Skeletal muscle satellite cell (primary cell): ENCODE results near the gene PRORP.
"Not testable (repeated sequence)": the region's sequence is repeated elsewhere in the genome, so short reads cannot be mapped to it uniquely, and the experiment has no call there.

Experiments used
- H3K27me3 ChIP-seq: 2 replicates; pipeline ENCODE4 v1.7.0; 2013; ENCODE audit warnings: low read length; ENCODE audit not compliant: control insufficient read depth, insufficient read depth
- H3K36me3 ChIP-seq: 2 replicates; pipeline ENCODE4 v1.7.0; 2013; ENCODE audit warnings: mild to moderate bottlenecking, control low read depth, low read length; ENCODE audit not compliant: insufficient read depth
- H3K4me1 ChIP-seq: 2 replicates; pipeline ENCODE4 v1.7.0; 2013; ENCODE audit warnings: low read length; ENCODE audit not compliant: control insufficient read depth, insufficient read depth
- H3K4me2 ChIP-seq: 2 replicates; pipeline ENCODE4 v1.7.0; 2013; ENCODE audit warnings: mild to moderate bottlenecking, low read length
- H3K4me3 ChIP-seq: 2 replicates; pipeline ENCODE4 v1.7.0; 2013; ENCODE audit warnings: low read length
- H3K9ac ChIP-seq: 2 replicates; pipeline ENCODE4 v1.7.0; 2013; ENCODE audit warnings: mild to moderate bottlenecking, low read depth, low read length, moderate library complexity
- H3K9me3 ChIP-seq: replicated peaks from 2 replicates; pipeline ENCODE4 v1.7.0; 2013; ENCODE audit warnings: mild to moderate bottlenecking, control low read depth, low read length

PRORP gene

DNA sequence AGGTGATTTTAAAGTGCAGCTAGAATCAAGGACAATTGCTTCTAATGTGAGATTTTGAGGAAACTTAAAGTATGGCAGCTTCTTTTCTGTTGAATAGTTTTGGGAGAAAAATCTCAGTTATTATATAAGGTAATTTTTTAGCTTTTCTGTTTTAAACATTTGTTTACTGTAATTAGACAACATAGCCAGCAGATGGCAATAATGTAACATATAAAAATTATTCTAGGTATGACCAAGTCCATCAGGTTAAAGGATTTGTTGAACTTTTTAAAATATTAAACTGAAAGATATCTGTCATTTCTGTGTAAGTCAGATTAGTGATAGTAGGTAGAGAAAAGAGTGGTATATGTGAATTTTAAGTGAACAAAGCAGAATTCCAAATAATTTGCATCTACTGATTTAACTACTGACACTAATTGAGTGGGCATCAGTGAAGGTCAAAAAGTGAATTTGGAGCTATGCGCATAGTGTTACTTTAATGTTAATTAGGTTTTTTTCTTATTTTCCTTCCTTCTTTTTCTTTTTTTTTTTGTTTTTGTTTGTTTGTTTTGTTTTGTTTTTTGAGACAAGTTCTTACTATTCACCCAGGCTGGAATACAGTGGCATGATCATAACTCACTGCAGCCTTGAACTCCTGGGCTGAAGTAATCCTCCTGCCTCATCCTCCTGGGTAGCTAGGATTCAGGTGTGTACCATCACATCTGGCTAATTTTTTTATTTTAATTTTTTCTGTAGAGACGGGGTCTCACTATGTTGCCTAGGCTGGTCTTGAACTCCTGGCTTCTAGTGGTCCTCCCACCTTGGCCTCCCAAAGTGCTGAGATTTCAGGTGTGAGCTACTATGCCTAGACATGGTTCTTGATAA is 18.6 kb downstream of the PRORP start:
- no peak overlapping the region for H3K9ac ChIP-seq
- H3K27me3 ChIP-seq = no peaks in the 10 kb centered on the region
- no peak overlapping the region for H3K4me3 ChIP-seq
- peaks cover 3% of the 10 kb centered on the region for H3K36me3 ChIP-seq
- H3K9me3 ChIP-seq = no peaks in the 10 kb centered on the region
- H3K4me1 ChIP-seq = no peaks in the 10 kb centered on the region
- no peak overlapping the region for H3K4me2 ChIP-seq

DNA sequence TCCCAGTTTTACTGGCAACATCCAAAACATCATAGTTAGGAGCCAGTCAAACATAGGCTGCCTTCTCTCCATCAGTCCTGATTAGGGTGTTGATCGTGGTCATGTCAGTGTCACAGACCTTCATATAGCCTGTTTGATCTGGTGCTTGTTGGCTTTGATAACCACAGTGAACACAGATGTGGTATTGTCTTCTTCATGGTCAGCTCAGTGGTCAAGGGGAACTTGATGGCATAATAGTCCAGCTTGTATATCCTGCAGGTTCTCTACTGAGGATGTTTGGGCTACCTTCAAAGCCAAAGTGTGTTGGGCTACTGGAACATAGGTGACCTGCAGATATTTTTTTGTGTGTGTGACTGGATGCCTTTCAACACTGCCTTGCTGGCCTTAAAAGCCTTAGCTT is 21.7 kb downstream of the PRORP start:
- Histone ChIP-seq H3K4me3 (no peak overlapping the region), H3K4me2 (no peak overlapping the region), H3K27me3 (no peaks in the 10 kb centered on the region), H3K9ac (no peak overlapping the region), H3K4me1 (no peaks in the 10 kb centered on the region), H3K36me3 (no peaks in the 10 kb centered on the region), H3K9me3 (no peaks in the 10 kb centered on the region)

DNA sequence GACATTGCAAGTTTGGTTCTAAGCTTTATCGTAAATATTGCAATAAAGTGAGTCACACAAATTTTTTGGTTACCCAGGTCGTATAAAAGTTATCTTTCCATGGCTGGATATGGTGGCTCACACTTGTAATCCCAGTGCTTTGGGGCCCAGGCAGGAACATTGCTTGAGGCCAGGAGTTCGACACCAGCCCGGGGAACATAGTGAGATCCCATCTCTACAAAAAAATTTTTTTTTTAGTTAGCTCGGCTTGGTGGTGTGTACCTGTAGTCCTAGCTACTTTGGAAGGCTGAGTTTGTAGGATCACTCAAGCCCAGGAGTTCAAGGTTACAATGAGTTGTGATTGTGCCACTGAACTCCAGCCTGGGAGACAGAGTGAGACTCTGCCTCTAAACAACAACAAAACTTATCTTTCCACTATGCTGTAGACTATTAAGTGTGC is 24.4 kb downstream of the PRORP start:
- H3K4me3 ChIP-seq = no peak overlapping the region
- no peaks in the 10 kb centered on the region for H3K4me1 ChIP-seq
- no peaks in the 10 kb centered on the region for H3K9me3 ChIP-seq
- H3K27me3 ChIP-seq = no peaks in the 10 kb centered on the region
- H3K4me2 ChIP-seq = no peak overlapping the region
- peaks cover 3% of the 10 kb centered on the region for H3K36me3 ChIP-seq
- no peak overlapping the region for H3K9ac ChIP-seq

DNA sequence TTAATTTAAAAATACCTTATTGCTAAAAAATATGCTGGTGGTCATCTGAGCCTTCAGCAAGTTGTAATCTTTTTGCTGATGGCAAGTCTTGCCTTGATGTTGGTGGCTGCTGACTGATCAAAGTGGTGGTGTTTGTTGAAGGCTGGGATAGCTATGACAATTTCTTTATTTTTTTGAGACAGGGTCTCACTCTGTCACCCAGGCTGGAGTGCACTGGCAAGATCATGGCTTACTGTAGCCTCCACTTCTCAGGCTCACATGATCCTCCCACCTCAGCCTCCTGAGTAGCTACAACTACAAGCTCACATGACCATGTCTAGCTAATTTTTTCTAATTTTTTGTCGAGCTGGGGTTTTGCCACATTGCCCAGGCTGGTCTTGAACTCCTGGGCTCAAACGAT is 24.8 kb downstream of the PRORP start:
- Histone ChIP-seq H3K27me3 (no peaks in the 10 kb centered on the region), H3K4me2 (no peak overlapping the region), H3K36me3 (peaks cover 3% of the 10 kb centered on the region), H3K4me3 (no peak overlapping the region), H3K9me3 (no peaks in the 10 kb centered on the region), H3K9ac (no peak overlapping the region), H3K4me1 (no peaks in the 10 kb centered on the region)

DNA sequence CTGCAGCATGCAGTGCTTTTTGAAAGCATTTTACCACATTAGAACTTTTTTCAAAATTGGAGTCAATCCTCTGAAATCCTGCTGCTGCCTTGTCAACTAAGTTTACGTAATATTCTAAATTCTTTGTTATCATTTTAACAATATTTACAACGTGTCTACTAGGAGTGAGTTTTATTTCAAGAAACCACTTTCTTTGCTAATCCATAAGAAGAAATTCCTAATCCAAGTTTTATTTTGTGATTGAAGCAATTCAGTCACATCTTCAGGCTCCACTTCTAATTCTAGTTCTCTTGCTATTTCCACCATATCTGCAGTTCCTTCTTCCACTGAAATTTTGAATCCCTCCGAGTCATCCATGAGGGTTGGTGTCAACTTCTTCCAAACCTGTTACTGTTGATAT is 25.4 kb downstream of the PRORP start:
- H3K9me3 ChIP-seq = no peaks in the 10 kb centered on the region
- no peak overlapping the region for H3K4me3 ChIP-seq
- H3K9ac ChIP-seq = no peak overlapping the region
- no peak overlapping the region for H3K4me2 ChIP-seq
- peaks cover 3% of the 10 kb centered on the region for H3K36me3 ChIP-seq
- H3K4me1 ChIP-seq = no peaks in the 10 kb centered on the region
- H3K27me3 ChIP-seq = no peaks in the 10 kb centered on the region

DNA sequence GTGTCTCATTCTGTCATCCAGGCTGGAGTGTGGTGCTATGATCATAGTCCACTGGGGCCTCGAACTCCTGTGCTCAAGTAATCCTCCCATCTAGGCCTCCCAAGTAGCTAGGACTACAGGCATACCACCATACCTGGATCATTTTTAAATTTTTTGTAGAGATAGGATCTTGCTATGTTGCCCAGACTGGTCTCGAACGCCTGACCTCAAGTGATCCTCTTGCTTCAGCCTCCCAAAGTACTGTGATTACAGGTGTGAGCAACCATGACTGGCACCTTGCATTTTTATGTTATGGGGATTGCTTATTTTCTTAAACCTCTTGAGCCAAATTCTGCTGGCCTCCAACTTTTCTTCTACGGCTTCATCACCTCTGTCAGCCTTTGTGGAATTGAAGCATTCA is 26.9 kb downstream of the PRORP start:
- no peak overlapping the region for H3K9ac ChIP-seq
- H3K4me2 ChIP-seq = no peak overlapping the region
- H3K4me1 ChIP-seq = no peaks in the 10 kb centered on the region
- H3K36me3 ChIP-seq = peaks cover 3% of the 10 kb centered on the region
- H3K4me3 ChIP-seq = no peak overlapping the region
- H3K27me3 ChIP-seq = no peaks in the 10 kb centered on the region
- H3K9me3 ChIP-seq = no peaks in the 10 kb centered on the region

DNA sequence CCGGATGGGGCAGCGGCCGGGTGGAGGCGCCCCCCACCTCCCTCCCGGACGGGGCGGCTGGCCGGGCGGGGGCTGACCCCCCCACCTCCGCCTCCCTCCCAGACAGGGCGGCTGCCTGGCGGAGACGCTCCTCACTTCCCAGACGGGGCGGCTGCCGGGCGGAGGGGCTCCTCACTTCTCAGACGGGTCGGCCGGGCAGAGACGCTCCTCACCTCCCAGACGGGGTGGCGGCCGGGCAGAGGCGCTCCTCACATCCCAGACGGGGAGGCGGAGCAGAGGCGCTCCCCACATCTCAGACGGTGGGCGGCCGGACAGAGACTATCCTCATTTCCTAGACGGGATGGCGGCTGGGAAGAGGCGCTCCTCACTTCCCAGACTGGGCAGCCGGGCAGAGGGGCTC is 30.2 kb downstream of the PRORP start:
- H3K9ac ChIP-seq, H3K27me3 ChIP-seq, H3K4me3 ChIP-seq: not testable (repeated sequence)

DNA sequence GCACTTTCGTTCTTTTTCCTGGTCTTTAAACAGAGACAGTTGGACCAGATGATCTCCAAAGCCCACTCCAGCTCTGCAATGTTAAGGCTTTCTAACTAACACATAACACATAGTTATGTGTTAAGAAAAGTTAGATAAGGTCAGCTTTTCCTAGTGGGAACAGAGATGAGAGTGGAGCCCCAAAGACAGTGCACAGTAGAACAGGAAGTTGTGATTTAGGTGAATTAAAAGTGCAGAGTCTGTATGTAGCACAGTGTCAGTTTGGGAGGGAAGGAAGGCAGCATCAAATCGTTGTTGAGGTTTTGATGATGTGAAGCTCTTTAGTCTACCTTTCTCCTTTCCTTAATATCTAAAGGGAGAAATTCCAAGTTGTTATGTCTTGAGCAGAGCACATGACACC is 31.7 kb downstream of the PRORP start:
- Histone ChIP-seq H3K36me3 (peaks cover 6% of the 10 kb centered on the region), H3K27me3 (no peaks in the 10 kb centered on the region), H3K4me3 (no peak overlapping the region), H3K4me2 (no peak overlapping the region), H3K9me3 (no peaks in the 10 kb centered on the region), H3K4me1 (peaks cover 9% of the 10 kb centered on the region), H3K9ac (no peak overlapping the region)

More for the DNA sequence above, 30.2 kb downstream of the PRORP start:
- not testable (repeated sequence) for H3K4me1 ChIP-seq, H3K36me3 ChIP-seq, H3K4me2 ChIP-seq, H3K9me3 ChIP-seq

DNA sequence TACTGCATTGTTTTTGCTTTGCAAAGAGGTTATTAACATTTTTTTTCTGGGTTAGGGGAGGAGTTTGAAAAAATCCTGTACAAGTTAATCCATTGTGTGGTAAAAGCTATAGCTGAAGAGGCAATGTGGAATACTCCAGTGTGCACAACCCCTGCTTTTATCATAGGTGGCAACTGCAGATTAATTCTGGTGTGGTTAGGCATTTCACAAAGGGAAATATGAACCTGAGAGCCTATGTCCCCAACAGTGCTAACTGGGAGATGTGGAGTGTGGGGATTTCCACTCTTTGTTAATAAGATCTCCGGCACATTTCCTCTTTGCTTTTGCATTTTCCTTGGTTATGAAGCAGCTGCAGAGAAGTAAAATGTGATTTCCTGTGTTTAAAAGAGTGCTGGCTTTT is 33.6 kb downstream of the PRORP start:
- Histone ChIP-seq H3K36me3 (peaks cover 5% of the 10 kb centered on the region), H3K9ac (no peak overlapping the region), H3K4me3 (no peak overlapping the region), H3K27me3 (no peaks in the 10 kb centered on the region), H3K4me2 (peak overlapping the region; percentile 15), H3K4me1 (peaks cover 23% of the 10 kb centered on the region), H3K9me3 (no peaks in the 10 kb centered on the region)

DNA sequence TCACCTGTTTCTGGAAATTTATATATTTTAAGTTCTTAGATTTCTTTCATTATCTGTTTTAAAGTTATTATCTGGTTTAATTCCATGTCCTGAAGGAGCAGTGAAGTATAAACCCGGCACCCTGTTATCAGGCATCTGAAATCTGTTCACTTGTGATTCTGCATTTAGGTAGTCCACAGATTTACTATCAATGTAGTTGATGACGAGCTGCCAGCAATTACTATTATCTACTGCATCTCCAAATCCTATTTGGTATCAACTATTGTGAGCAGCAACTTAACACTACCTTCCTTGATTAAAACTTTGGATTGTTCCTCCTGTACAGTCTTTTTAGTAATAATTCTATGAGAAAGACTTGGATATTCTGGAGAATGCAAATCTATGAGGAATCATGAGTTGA is 36.1 kb downstream of the PRORP start:
- Histone ChIP-seq H3K4me1 (peaks cover 23% of the 10 kb centered on the region), H3K4me2 (no peak overlapping the region), H3K27me3 (no peaks in the 10 kb centered on the region), H3K4me3 (no peak overlapping the region), H3K36me3 (peaks cover 5% of the 10 kb centered on the region), H3K9ac (no peak overlapping the region), H3K9me3 (no peaks in the 10 kb centered on the region)

DNA sequence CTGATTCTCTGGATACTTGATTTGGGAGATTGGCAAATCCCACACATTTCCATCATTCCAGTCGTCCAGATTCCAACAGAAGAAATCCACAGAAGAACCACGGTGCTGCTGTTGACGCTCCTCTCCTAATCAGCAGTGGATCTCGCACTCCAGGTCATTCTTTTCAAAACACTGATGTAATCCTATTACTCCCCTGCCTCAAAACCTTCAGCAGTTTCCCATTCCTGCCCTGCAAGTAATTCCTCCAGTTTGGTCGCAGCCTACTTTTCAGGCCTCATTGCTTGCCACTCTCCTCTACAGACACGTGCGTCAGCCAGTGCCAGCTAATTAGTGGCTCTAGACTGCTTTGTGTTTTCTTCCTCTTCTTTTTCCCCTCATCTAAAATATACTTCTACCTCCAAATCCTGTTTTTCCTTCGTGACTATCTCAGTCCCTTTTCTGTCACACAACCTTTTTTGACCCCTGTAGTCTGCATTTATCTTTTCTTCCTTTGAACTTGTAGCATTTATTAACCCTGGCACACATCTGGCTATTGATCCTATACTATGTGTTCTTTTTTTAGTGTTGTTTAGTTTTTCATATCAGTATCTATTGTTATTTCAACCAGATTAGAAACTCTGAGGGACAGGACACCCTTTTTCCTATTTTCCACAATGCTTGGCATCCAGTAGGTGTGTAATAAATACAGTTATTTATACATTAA is 36.8 kb downstream of the PRORP start:
- Histone ChIP-seq H3K4me2 (no peak overlapping the region), H3K9me3 (no peaks in the 10 kb centered on the region), H3K4me3 (no peak overlapping the region), H3K4me1 (peaks cover 23% of the 10 kb centered on the region), H3K9ac (no peak overlapping the region), H3K36me3 (peaks cover 5% of the 10 kb centered on the region), H3K27me3 (no peaks in the 10 kb centered on the region)
